Stomach (tissue), 4 donors: ENCODE data around the gene AADACL4.

Experiments used
- POLR2A ChIP-seq, 4 donors: fragments of 450-650 bp; IDR thresholded peaks; one replicate each; pipeline ENCODE4 v1.6.1; 2016; ENCODE audit warnings: antibody characterized with exemption in 4 of 4, control low read depth in 2 of 4, mild to moderate bottlenecking in 1 of 4, moderate library complexity in 1 of 4
- TF ChIP-seq, protein P1 (sequence below), 7 experiments: fragments of 450-650 bp in 4 of 7; fragments of 200-600 bp in 3 of 7; sonication (generic) in 3 of 7; IDR thresholded peaks; one replicate each; pipeline ENCODE4 v1.5.1; 2016 to 2019; ENCODE audit warnings: antibody characterized with exemption in 7 of 7, control low read depth in 2 of 7, mild to moderate bottlenecking in 1 of 7

DNA sequence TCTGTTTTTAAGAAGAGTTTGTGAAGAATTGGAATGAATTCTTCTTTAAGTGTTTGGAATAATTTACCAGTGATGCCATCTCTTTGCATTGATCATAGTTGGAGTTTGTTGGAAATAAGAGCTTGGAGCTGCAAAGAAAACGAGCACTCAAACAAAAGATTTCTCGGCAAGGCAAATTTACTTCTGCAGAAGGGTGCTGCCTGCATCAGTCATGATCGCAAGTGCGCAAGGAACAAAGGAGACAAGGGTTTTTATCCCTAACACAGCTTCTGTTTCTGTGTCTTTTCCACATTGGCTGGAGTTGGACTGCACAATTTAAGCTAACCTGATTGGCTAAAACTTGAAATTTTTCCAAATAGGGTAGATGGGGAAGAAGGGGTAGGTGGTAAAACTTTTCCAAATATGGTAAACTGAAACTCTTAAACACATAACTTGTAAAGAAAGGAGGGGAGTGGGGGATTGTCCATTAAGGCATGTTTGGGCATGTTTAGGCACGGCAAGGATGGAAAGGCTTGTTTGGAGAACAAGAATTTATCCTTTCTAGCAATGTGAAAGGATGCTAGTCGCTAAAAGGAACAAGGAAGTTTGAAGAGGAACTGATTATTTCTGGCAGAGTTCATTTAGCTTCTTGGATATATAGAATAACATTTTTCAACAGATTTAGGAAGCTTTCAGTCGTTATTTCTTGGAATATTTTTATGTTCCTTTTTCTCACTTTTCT, 3.5 kb upstream of the AADACL4 start:
- TF ChIP-seq POLR2A (IDR thresholded peaks at IDR 0.05): no peak
- TF ChIP-seq, protein P1, sequence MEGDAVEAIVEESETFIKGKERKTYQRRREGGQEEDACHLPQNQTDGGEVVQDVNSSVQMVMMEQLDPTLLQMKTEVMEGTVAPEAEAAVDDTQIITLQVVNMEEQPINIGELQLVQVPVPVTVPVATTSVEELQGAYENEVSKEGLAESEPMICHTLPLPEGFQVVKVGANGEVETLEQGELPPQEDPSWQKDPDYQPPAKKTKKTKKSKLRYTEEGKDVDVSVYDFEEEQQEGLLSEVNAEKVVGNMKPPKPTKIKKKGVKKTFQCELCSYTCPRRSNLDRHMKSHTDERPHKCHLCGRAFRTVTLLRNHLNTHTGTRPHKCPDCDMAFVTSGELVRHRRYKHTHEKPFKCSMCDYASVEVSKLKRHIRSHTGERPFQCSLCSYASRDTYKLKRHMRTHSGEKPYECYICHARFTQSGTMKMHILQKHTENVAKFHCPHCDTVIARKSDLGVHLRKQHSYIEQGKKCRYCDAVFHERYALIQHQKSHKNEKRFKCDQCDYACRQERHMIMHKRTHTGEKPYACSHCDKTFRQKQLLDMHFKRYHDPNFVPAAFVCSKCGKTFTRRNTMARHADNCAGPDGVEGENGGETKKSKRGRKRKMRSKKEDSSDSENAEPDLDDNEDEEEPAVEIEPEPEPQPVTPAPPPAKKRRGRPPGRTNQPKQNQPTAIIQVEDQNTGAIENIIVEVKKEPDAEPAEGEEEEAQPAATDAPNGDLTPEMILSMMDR (IDR thresholded peaks at IDR 0.05): no peak
